HG03354 (cell line): Measurements from ENCODE around the gene NEDD4.
"Not testable (repeated sequence)": the region's sequence is repeated elsewhere in the genome, so short reads cannot be mapped to it uniquely, and the experiment has no call there.

Experiments used
- ATAC-seq: cut with Tn5 transposase; IDR thresholded peaks from one replicate; pipeline ENCODE4 v1.9.1; 2021; ENCODE audit warnings: mild to moderate bottlenecking; ENCODE audit not compliant: unreplicated experiment, poor library complexity, severe bottlenecking

Gene NEDD4

DNA sequence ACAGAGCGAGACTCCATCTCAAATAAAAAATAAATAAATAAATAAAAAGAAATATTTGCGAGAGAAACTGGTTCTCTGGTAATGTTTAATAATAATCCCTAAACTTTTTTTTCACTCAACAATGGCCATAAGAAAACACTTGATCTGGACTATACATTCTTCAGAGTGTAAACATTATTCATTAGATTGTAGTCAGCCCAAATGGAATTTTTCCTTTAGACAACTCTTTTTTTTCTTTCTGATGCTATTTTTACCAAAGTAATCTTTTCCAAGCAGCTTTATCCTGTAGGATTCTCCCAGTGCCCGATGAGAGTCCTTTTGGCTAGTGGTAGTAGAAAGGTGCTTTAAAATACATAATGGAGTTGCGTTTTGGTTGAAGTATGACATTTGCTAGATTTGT is 90.4 kb downstream of the NEDD4 start:
- ATAC-seq, result no peak

DNA sequence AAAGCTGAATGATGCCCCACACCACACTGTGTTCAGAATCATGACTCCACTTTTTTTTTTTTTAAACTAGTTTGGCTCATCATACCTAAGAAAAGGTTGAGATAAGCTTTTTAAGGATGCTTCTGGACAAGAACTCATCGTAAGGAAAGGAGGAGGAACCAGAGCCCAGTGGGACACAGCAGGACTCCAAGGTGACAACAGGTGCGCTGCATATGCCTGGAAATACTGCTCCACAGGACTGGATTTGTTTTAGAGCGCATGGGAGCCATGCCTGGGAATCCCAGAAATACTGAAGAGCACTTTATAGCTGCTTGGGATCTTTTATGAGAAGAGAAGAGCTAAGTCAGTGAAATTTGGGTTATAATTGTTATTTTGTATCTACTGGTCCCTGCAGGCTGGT is 93.4 kb downstream of the NEDD4 start:
- ATAC-seq, result no peak

DNA sequence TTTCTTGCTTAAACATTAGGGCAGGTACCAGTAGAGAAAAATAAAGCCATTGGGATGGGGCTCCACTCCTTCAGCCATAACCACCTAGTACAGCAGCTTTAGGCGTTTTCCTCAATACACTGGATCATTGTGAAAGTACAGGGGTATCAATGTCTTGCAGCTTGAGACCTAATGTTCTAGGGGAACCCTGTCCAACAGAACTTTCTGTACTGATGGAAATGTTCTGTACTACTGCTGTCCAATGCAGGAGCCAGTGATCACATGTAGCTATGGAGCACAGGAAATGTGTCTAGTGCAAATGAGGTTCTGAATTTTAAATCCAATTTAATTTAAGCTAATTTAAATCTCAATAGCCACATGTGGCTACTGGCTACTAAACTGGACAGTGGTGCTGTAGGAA is 93.9 kb downstream of the NEDD4 start:
- no peak for ATAC-seq

- ATAC-seq, result no peak
Measured at GRCh38 chr15:55897560-55898336, 95.7 kb downstream of the NEDD4 start.

- ATAC-seq, result no peak
Measured at GRCh38 chr15:55894399-55894965, 98.9 kb downstream of the NEDD4 start.

GRCh38 chr15:55893852-55894251 is 99.6 kb downstream of the NEDD4 start:
- ATAC-seq, result no peak

GRCh38 chr15:55891196-55891595 is 102.2 kb downstream of the NEDD4 start:
- no peak for ATAC-seq

GRCh38 chr15:55884223-55884622 is 109.2 kb downstream of the NEDD4 start:
- ATAC-seq, result no peak

DNA sequence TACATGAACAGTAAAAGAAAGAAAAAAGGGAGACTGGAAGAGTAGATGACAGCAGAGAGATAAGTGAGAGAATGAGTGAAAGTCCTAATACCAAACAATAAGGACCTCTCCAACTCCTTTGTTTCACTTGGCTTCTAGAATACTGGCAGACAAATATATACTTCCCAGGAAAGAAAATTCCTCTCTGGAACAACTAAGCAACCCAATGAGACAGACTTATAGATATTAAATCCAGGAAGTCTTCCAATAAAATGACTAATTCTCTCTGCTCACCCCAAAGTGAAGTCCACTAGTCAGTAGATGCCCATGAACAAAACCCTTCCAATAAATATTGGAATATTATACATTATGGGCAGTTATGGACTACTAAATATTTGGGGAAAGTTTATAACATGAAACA is 114.2 kb downstream of the NEDD4 start:
- no peak for ATAC-seq

GRCh38 chr15:55873024-55873720 is 120.2 kb downstream of the NEDD4 start:
- no peak for ATAC-seq

DNA sequence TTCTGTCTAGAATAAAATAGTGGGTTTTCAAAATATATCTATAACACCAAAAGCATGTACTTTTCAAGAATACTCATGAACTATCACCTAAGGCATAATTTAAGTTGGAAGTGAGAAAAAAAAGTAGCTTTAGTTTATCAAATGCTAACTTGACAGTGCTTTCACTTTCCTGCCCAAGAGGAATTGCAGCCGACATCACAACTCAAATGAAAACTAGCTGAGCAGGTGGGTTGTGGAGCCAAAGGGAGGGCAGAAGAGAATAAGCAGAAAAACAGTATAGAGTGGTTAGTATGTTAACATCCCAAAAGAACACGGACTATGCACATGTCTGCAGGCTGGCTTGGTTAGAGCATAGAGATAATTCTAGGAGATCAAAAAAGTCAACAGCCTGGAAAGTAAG is 120.9 kb downstream of the NEDD4 start:
- ATAC-seq, result no peak

DNA sequence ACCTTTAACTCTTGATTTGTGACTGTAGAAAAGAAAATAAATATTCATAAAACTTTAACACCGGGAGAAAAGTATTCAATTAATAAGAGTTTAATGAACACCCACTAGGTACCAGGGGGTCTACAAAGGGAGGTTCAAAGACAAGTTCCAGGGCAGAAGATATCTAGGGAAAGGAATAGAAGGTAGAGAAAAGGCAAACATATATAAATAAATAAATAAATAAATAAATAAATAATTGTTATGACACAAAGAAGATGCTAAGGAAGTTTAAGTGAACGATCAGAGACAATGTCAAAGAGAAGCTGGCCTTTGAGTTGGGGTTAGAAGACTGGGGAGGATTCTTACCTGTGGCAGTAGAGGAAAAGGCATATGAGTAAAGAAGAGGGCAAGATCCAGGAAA is 123.8 kb downstream of the NEDD4 start:
- no peak for ATAC-seq

- no peak for ATAC-seq
Measured at GRCh38 chr15:55868707-55869106, 124.7 kb downstream of the NEDD4 start.

DNA sequence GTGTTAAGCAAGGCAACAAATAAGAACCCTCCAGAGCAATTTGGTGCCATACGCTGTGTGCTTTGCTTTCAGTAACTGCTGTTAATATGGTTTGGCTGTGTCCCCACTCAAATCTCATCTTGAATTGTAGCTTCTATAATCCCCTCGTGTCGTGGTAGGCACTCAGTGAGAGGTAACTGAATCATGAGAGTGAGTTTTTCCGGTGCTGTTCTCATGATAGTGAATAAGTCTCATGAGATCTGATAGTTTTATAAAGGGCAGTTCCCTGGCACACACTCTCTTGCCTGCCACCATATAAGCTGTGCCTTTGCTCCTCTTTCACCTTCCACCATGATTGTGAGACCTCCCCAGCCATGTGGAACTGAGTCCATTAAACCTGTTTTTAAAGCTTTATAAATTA is 125.1 kb downstream of the NEDD4 start:
- not testable (repeated sequence) for ATAC-seq

GRCh38 chr15:55863911-55864310 is 129.5 kb downstream of the NEDD4 start:
- ATAC-seq, result no peak

- ATAC-seq, result no peak
Measured at GRCh38 chr15:55861115-55861514, 132.3 kb downstream of the NEDD4 start.

DNA sequence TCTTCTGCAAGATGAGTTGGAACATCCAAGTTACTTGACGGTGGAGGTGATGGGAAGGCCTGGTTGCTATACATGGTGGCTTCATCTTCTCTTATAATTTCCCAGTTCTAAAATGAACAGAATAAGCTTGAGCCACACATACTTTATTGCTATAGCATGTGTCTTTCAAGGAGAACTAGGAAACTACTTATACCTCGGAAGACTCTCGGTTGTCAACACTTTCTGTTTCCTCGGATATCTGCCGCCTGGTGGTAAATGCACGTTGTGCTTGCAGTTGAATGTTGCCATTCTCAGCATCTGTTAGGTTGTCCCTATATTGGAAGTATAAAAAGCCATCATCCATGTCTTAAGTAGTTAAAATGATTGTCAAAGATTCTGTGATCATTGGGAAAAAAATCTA is 132.9 kb downstream of the NEDD4 start:
- ATAC-seq, result no peak

- ATAC-seq, result no peak
Measured at GRCh38 chr15:55859681-55860080, 133.7 kb downstream of the NEDD4 start.

GRCh38 chr15:55858661-55859060 is 134.8 kb downstream of the NEDD4 start:
- ATAC-seq, result no peak

GRCh38 chr15:55856506-55857164 is 136.8 kb downstream of the NEDD4 start:
- no peak for ATAC-seq

GRCh38 chr15:55853134-55853533 is 140.3 kb downstream of the NEDD4 start:
- ATAC-seq, result no peak
